HepG2 (cell line): ENCODE results near the gene ZNF467.

Experiments
- BRCA1 ChIP-seq: sonication (generic); formaldehyde crosslinking; IDR thresholded peaks from 2 replicates; pipeline ENCODE4 v1.4.0; 2020; ENCODE audit warnings: missing genetic modification reagents
- ZKSCAN1 ChIP-seq: fragments of 150-350 bp; IDR thresholded peaks from 2 replicates; pipeline ENCODE4 v1.6.1; 2014; ENCODE audit warnings: low read length
- ZNF121 ChIP-seq: sonication (generic); formaldehyde crosslinking; IDR thresholded peaks from 2 replicates; pipeline ENCODE4 v1.5.0; 2020; ENCODE audit warnings: mild to moderate bottlenecking, missing genetic modification reagents
- TF ChIP-seq, protein P1 (sequence below): sonication (generic); formaldehyde crosslinking; IDR thresholded peaks from 2 replicates; pipeline ENCODE4 v1.8.0; 2022; ENCODE audit warnings: missing genetic modification reagents, mild to moderate bottlenecking, moderate library complexity, borderline replicate concordance
- TF ChIP-seq, protein P2 (sequence below): sonication (generic); formaldehyde crosslinking; IDR thresholded peaks from 2 replicates; pipeline ENCODE4 v1.4.0; 2020; ENCODE audit warnings: missing genetic modification reagents, borderline replicate concordance
- TF ChIP-seq, protein P3 (sequence below): sonication (generic); formaldehyde crosslinking; IDR thresholded peaks from 2 replicates; pipeline ENCODE4 v1.5.0; 2020; ENCODE audit warnings: mild to moderate bottlenecking, missing genetic modification reagents, moderate library complexity
- TF ChIP-seq, protein P4 (sequence below), 2 experiments: sonication (generic) in 1 of 2; formaldehyde crosslinking in 1 of 2; IDR thresholded peaks; 2 replicates each; pipeline versions ENCODE4 v1.5.1 to v1.6.1; 2011 to 2020; ENCODE audit warnings: borderline replicate concordance in 1 of 2, low read depth in 1 of 2, low read length in 1 of 2, mild to moderate bottlenecking in 1 of 2, missing genetic modification reagents in 1 of 2, moderate library complexity in 1 of 2

DNA sequence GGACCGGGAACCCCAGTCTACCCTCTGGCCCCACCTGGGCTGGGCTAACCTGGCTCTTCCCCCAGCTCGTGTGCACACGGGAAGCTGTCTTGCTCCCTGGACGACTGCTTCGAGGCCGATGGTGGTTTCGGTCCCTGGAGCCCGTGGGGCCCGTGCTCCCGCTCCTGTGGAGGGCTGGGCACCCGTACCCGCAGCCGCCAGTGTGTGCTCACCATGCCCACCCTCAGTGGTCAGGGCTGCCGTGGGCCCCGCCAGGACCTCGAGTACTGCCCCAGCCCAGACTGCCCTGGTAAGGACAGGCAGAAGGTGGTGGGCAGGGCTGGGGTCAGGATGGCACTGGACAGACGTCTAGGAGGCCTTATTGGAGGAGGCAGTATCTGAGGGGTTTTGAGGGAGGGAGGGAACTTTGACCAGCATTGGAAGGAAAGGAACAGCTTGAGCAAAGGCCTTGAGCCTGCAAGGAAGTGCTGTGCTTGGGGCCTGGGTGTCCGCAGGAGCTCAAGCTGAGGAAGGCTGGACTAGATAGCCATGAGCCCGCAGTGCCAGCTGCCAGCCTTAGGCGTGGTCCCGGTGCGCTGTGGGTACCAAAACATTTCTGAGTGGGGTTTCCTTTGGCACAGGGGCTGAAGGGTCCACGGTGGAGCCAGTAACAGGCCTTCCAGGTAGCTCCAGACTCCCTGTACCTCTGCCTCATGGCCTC, 44.6 kb upstream of the ZNF467 start:
- TF ChIP-seq, protein P1, sequence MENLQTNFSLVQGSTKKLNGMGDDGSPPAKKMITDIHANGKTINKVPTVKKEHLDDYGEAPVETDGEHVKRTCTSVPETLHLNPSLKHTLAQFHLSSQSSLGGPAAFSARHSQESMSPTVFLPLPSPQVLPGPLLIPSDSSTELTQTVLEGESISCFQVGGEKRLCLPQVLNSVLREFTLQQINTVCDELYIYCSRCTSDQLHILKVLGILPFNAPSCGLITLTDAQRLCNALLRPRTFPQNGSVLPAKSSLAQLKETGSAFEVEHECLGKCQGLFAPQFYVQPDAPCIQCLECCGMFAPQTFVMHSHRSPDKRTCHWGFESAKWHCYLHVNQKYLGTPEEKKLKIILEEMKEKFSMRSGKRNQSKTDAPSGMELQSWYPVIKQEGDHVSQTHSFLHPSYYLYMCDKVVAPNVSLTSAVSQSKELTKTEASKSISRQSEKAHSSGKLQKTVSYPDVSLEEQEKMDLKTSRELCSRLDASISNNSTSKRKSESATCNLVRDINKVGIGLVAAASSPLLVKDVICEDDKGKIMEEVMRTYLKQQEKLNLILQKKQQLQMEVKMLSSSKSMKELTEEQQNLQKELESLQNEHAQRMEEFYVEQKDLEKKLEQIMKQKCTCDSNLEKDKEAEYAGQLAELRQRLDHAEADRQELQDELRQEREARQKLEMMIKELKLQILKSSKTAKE (CRISPR knock-in tag), result no peak
- TF ChIP-seq ZKSCAN1 (no peak), BRCA1 (no peak), ZNF121 (no peak)
- TF ChIP-seq, protein P2, sequence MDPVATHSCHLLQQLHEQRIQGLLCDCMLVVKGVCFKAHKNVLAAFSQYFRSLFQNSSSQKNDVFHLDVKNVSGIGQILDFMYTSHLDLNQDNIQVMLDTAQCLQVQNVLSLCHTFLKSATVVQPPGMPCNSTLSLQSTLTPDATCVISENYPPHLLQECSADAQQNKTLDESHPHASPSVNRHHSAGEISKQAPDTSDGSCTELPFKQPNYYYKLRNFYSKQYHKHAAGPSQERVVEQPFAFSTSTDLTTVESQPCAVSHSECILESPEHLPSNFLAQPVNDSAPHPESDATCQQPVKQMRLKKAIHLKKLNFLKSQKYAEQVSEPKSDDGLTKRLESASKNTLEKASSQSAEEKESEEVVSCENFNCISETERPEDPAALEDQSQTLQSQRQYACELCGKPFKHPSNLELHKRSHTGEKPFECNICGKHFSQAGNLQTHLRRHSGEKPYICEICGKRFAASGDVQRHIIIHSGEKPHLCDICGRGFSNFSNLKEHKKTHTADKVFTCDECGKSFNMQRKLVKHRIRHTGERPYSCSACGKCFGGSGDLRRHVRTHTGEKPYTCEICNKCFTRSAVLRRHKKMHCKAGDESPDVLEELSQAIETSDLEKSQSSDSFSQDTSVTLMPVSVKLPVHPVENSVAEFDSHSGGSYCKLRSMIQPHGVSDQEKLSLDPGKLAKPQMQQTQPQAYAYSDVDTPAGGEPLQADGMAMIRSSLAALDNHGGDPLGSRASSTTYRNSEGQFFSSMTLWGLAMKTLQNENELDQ, result no peak
- TF ChIP-seq, protein P3, sequence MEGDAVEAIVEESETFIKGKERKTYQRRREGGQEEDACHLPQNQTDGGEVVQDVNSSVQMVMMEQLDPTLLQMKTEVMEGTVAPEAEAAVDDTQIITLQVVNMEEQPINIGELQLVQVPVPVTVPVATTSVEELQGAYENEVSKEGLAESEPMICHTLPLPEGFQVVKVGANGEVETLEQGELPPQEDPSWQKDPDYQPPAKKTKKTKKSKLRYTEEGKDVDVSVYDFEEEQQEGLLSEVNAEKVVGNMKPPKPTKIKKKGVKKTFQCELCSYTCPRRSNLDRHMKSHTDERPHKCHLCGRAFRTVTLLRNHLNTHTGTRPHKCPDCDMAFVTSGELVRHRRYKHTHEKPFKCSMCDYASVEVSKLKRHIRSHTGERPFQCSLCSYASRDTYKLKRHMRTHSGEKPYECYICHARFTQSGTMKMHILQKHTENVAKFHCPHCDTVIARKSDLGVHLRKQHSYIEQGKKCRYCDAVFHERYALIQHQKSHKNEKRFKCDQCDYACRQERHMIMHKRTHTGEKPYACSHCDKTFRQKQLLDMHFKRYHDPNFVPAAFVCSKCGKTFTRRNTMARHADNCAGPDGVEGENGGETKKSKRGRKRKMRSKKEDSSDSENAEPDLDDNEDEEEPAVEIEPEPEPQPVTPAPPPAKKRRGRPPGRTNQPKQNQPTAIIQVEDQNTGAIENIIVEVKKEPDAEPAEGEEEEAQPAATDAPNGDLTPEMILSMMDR (CRISPR knock-in tag), result no peak
- TF ChIP-seq, protein P4, sequence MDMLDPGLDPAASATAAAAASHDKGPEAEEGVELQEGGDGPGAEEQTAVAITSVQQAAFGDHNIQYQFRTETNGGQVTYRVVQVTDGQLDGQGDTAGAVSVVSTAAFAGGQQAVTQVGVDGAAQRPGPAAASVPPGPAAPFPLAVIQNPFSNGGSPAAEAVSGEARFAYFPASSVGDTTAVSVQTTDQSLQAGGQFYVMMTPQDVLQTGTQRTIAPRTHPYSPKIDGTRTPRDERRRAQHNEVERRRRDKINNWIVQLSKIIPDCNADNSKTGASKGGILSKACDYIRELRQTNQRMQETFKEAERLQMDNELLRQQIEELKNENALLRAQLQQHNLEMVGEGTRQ (IDR thresholded peaks at IDR 0.05; ENCODE audit: low read depth, low read length), result no peak
- TF ChIP-seq, protein P4 (CRISPR knock-in tag; IDR thresholded peaks at IDR 0.05; ENCODE audit: borderline replicate concordance), result no peak
